ENCODE measurements around the gene DNAJB12. TPM values are rescaled to one million over a fixed set of nuclear protein-coding genes. Genes with fewer than 3 reads are reported as not detected.
"Not testable (repeated sequence)": the region's sequence is repeated elsewhere in the genome, so short reads cannot be mapped to it uniquely, and the experiment has no call there.

Gene DNAJB12
- total RNA-seq, 2 donors from 2014 or later: 24.5 to 36.8 TPM

DNA sequence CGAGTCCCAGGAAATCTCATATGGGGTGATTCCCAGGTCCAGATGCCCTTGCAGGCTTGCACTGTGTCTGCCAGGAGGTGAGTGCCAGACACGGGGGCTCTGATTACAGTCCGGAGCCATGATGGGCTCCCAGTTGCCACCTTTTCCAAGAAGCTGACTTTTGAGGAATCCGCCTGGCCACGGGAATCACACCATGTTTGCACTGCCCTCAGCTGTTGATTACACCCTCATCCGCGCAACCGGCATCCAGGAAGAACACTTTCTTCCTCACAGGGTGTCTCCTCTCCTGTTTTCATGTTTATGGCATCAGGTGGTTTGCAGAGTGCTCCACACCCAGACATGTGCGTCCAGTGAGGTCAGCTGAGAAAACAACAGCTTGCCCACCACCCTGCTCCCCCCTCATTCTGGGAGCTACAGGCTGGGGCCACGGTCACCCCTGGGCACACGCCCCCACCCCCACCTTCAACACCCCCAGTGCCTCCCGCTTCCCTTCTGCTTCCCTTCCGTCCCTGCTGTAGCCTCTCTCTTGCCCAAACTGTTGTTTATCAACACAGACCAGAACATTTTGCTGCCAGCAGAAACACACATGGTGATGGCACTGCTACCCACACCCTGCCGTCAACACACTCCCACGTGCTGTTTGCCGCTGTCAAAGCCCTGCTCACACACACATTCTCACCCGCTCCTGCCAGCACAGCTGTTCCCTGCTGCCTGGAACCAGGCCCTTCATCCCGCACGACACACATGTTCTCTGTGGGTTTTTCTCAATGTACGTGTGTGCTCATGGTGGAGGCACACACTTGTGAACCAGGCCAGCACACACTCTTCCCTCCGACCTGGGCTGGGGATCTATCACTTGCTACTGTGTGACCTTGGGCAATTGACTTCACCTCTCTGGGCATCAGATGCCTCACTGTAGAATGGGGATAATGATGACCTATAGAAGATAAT lies 45.2 kb downstream of the DNAJB12 start:
- Histone ChIP-seq H3K36me3 (no peaks in the 10 kb centered on the region), H3K4me1 (peaks cover 0 to 64% of the 10 kb centered on the region in 2 donors), H3K27ac (peak overlapping the region; percentile 84 to 87), H3K27me3 (no peaks in the 10 kb centered on the region), H3K9me3 (no peaks in the 10 kb centered on the region), H3K4me3 (no peak overlapping the region)
- TF ChIP-seq, protein P1, sequence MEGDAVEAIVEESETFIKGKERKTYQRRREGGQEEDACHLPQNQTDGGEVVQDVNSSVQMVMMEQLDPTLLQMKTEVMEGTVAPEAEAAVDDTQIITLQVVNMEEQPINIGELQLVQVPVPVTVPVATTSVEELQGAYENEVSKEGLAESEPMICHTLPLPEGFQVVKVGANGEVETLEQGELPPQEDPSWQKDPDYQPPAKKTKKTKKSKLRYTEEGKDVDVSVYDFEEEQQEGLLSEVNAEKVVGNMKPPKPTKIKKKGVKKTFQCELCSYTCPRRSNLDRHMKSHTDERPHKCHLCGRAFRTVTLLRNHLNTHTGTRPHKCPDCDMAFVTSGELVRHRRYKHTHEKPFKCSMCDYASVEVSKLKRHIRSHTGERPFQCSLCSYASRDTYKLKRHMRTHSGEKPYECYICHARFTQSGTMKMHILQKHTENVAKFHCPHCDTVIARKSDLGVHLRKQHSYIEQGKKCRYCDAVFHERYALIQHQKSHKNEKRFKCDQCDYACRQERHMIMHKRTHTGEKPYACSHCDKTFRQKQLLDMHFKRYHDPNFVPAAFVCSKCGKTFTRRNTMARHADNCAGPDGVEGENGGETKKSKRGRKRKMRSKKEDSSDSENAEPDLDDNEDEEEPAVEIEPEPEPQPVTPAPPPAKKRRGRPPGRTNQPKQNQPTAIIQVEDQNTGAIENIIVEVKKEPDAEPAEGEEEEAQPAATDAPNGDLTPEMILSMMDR (IDR thresholded peaks at IDR 0.05): no peak
- peak; percentile 80 for DNase-seq (ENCODE audit: low spot score)

DNA sequence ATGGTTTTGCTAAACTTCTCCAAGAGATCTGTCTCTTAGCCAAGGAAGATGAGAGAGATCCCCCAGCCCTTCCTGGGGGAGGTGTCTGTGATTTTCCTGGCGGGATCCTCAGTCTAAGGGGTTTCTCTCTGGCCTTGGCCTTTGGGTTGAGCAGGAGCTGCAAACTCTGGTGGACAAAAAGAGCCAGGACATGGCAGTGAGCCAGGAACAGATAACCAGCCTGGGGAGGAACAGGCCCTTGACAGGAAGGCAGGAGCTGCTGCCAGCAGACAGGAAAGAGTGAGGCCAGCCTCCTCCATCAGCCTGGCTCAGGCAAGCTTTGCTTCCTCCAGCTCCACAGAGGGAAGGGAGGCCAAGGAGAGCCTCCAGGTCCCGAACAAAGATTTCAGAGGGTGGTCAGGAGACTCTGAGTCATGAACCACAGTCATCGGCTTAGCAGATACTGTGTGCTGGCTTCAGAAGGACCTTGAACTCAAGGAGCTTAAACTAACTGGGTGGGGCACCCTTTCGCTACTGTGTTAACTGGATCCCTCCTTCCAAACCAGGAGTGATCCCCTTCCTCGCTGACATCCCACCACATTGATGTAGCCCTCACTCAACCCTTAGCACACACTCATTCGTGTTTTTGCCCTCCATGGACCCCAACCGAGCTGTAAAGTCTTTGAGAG lies 46.3 kb downstream of the DNAJB12 start:
- no peak overlapping the region for H3K4me3 ChIP-seq
- peak overlapping the region; percentile 84 to 87 for H3K27ac ChIP-seq
- peak; percentile 83 for DNase-seq (ENCODE audit: low spot score)
- no peaks in the 10 kb centered on the region for H3K9me3 ChIP-seq
- no peaks in the 10 kb centered on the region for H3K27me3 ChIP-seq
- TF ChIP-seq, protein P1 (IDR thresholded peaks at IDR 0.05): no peak
- H3K36me3 ChIP-seq: no peaks in the 10 kb centered on the region
- peaks cover 0 to 61% of the 10 kb centered on the region in 2 donors for H3K4me1 ChIP-seq

DNA sequence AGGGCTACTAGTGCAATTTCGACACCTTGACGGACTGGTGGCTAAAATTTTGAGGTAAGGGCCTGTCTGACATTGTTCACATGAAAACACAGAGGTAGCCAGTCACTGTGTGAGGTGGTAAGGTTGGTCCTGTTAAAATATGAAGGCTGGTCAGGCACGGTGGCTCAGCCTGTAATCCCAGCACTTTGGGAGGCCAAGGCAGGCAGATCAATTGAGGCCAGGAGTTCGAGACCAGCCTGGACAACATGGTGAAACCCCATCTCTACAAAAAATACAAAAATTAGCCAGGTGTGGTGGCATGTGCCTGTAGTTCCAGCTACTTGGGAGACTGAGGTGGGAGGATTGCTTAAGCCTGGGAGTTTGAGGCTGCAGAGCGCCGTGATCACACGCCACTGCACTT lies 47.0 kb downstream of the DNAJB12 start:
- not testable (repeated sequence) for H3K36me3 ChIP-seq; H3K9me3 ChIP-seq; H3K4me3 ChIP-seq; DNase-seq (ENCODE audit: low spot score); H3K27me3 ChIP-seq
- H3K4me1 ChIP-seq: peaks cover 0 to 61% of the 10 kb centered on the region in 2 donors
- H3K27ac ChIP-seq: peak overlapping the region; percentile 84 to 87

DNA sequence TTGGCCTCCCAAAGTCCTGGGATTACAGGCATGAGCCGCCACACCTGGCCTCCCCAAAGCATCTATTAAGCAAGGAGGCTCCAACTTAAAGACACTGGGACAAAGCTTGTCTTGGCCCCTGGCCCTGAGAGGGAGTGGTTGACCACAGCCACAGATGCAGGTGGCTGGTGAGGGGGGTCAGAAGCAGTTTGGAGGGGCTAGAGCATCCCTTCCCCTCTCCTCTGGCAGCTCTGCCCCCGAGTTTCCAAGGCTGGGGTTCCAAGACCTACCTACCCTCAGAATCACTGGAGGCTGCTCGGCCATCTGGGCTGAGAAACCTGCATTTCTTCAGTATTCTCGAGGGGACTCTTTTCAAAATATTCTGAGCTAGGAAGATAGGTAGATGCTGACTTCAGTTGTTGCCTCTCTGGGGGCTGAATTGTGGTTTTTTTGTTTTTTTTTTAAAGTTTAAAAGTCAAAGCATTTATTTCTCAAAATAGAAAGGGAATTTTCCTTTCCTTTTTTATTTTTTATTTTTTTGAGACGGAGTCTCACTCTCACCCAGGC lies 48.4 kb downstream of the DNAJB12 start:
- Histone ChIP-seq H3K27me3 (no peaks in the 10 kb centered on the region), H3K4me3 (no peak overlapping the region), H3K27ac (peak overlapping the region; percentile 84 to 87), H3K9me3 (no peaks in the 10 kb centered on the region), H3K36me3 (no peaks in the 10 kb centered on the region), H3K4me1 (peaks cover 0 to 61% of the 10 kb centered on the region in 2 donors)
- TF ChIP-seq, protein P1 (IDR thresholded peaks at IDR 0.05): no peak
- no peak for DNase-seq (ENCODE audit: low spot score)

DNA sequence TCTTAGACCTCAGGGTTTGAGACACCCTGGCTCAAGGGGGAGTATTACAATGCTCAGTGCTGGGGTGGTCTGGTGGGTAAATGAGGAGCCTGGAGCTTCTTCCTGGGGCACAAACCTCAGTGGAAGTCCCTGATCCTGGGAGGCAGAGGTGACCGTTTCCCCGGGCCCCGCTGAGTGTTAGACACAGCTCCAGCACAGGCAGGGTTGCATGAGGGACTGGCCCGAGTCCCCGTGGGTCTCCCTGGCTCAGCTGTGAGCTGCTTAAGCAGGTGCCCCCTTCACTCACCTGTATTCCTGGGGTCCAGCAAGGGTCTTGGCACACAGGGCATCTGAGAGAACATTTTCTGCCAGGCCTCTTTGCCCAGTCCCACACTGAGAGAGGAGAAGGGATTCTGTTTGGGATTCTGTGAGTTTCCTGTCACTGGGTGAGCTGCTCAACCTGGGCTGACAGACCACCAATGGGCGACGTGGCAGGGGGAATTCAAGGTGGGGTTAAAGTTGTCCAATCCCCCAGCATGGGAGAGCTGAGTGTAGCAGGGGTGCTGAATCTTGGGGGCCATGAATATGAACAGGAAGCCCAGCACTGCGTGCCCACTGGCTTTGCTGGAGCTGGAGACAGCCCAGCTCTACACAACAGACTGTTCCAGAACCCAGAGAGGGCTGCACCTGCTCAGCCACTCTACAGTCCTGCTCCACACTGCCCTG lies 51.1 kb downstream of the DNAJB12 start:
- TF ChIP-seq, protein P1 (IDR thresholded peaks at IDR 0.05): no peak
- Histone ChIP-seq H3K27ac (no peak overlapping the region), H3K27me3 (no peaks in the 10 kb centered on the region), H3K9me3 (no peaks in the 10 kb centered on the region), H3K4me3 (no peak overlapping the region), H3K4me1 (peaks cover 0 to 37% of the 10 kb centered on the region in 2 donors), H3K36me3 (no peaks in the 10 kb centered on the region)
- no peak for DNase-seq (ENCODE audit: low spot score)
